ENCODE results near the gene ZNF829. TPM values are rescaled to one million over a fixed set of nuclear protein-coding genes. Genes with fewer than 3 reads are reported as not detected.

The ZNF829 gene
- total and polyA plus RNA-seq, 10 of the 15 experiments (the other 5 are each of a cell fraction or from before 2014, with no cell fraction given), result 0.08 to 0.63 (median 0.22) TPM

DNA sequence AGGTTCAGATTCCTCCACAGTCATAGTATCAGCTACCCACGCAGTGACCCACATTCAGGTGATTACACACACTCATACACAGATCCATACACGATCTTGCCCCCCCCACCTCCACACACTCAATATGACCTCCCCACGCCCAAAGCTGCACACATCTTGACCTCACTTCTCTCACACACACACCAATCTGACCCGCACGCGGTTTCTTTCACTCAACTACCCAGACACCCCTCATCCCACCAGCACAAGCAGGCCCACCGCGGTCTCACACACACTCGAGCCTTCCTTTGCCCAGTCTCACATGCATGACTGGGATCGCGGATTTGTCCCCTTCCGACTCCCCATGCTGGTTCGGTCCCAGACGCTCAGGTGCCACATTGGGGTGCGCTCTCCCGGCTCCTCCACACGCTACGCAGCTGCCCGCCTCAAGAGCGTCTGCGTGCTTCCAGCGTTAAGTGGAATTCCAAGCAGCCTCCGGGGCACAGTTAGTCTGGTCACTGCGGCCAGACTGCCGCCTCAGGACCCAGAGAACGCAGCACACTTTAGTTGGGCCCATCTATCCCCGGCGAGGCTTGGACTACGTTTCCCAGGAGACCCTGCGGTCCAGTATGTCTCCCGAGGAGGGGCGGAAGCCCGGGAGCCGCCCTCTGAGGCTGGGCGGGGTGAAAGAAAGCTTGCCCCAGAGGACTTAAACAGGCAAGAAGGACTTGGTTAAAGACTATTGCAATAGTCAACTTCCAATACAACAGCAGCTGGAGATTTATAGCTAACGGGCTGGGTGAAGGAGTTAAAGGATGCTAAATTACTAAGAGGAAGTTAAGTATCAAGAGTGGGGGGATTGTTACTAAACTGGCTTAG lies 66.2 kb downstream of the ZNF829 start:
- peaks cover 9% of the 10 kb centered on the region; the same call in 2 of the 3 replicates for H3K9me3 ChIP-seq (replicated peaks; ENCODE audit: control insufficient read depth, insufficient read depth, low read length)
- peaks cover 4% of the 10 kb centered on the region; the same call in 1 of the 2 replicates for H3K4me1 ChIP-seq (ENCODE audit: control insufficient read depth, insufficient read depth, low read length)
- no TSS peak for BruUV-seq (replicated peaks)
- peak overlapping the region; percentile 93 for H3K4me2 ChIP-seq (ENCODE audit: control insufficient read depth, insufficient read depth)
- DNase-seq (ENCODE audit: low read depth, low spot score) (peak; percentile 50), FAIRE-seq (no peak), ATAC-seq (peak; percentile 96)
- ChIA-PET CTCF (interaction anchor here (0.7 to 1.4 kb wide), 5 partner anchors 10 to 635 kb away, joined by 3 to 4 read pairs (median 3); partner anchors contain the start of genes ZNF146, ZNF565 and ZNF790), RAD21 (ENCODE audit: unreplicated experiment) (interaction anchor here (0.7 to 2.8 kb wide), 9 partner anchors 12 to 635 kb away, joined by 3 to 38 read pairs (median 3); partner anchors contain the start of genes ZNF146, ZNF383, ZNF420 and ZNF529), SMC1A (ENCODE audit: uncharacterized antibody, unreplicated experiment) (interaction anchor here (1.0 to 3.5 kb wide), 6 partner anchors 9 to 321 kb away, joined by 3 to 37 read pairs (median 5); partner anchors contain the start of genes ZNF260, ZNF529, ZNF790 and ZNF850), POLR2A (interaction anchor here (0.7 to 3.1 kb wide), 11 partner anchors 11 to 635 kb away, joined by 3 to 37 read pairs (median 4); partner anchors contain the start of genes ZNF146, ZNF260, ZNF383 and ZNF420)
- H2AFZ ChIP-seq (ENCODE audit: control insufficient read depth, low read depth, low read length), result peak overlapping the region; percentile 96
- H3K36me3 ChIP-seq (ENCODE audit: control insufficient read depth in 2 of 2, insufficient read depth in 2 of 2, low read length in 1 of 2), result no peaks in the 10 kb centered on the region
- intact Hi-C loops (cut with micrococcal nuclease; ENCODE audit: unreplicated experiment), result loop anchor here (1.0 to 2.0 kb wide), 2 partner anchors 12 to 77 kb away; partner anchors contain the start of genes ZNF790 and ZNF850
- no peaks in the 10 kb centered on the region for H4K20me1 ChIP-seq (ENCODE audit: control insufficient read depth, insufficient read depth)
- H3K27me3 ChIP-seq (replicated peaks in 1 of 2; ENCODE audit: control insufficient read depth in 2 of 2, insufficient read depth in 2 of 2, low read length in 1 of 2), result no peaks in the 10 kb centered on the region
- H3K79me2 ChIP-seq (ENCODE audit: control insufficient read depth, insufficient read depth, low read length), result peaks cover 5% of the 10 kb centered on the region
- peak overlapping the region; percentile 72 for H3K4me3 ChIP-seq
- in situ Hi-C loops (cut with MboI), result no loop called here
- under 1% methylated on average over 24 of the region's 36 CpGs for WGBS (ENCODE audit: insufficient coverage, insufficient replicate concordance, low lambda C conversion rate, missing lambda C conversion rate)
- peak overlapping the region; percentile 74 for H3K9ac ChIP-seq (ENCODE audit: control insufficient read depth, insufficient read depth, low read length)
- peak overlapping the region; percentile 75 for H3K27ac ChIP-seq (ENCODE audit: control insufficient read depth, insufficient read depth)
- no peak for TF ChIP-seq STAT3 (IDR thresholded peaks at IDR 0.05; ENCODE audit: low read depth, low read length)
- TF ChIP-seq LARP7 (IDR thresholded peaks at IDR 0.05), result peak; percentile 61; the same call in 1 of the 2 replicates
- 0 out of 4 replicates have a peak, but pooled peaks of 1 of the 2 experiments have one; percentile 14 for TF ChIP-seq BHLHE40 (IDR thresholded peaks at IDR 0.05; ENCODE audit: borderline replicate concordance in 1 of 2, low read depth in 2 of 2, low read length in 1 of 2)
- TF ChIP-seq, protein P1, sequence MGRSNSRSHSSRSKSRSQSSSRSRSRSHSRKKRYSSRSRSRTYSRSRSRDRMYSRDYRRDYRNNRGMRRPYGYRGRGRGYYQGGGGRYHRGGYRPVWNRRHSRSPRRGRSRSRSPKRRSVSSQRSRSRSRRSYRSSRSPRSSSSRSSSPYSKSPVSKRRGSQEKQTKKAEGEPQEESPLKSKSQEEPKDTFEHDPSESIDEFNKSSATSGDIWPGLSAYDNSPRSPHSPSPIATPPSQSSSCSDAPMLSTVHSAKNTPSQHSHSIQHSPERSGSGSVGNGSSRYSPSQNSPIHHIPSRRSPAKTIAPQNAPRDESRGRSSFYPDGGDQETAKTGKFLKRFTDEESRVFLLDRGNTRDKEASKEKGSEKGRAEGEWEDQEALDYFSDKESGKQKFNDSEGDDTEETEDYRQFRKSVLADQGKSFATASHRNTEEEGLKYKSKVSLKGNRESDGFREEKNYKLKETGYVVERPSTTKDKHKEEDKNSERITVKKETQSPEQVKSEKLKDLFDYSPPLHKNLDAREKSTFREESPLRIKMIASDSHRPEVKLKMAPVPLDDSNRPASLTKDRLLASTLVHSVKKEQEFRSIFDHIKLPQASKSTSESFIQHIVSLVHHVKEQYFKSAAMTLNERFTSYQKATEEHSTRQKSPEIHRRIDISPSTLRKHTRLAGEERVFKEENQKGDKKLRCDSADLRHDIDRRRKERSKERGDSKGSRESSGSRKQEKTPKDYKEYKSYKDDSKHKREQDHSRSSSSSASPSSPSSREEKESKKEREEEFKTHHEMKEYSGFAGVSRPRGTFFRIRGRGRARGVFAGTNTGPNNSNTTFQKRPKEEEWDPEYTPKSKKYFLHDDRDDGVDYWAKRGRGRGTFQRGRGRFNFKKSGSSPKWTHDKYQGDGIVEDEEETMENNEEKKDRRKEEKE (IDR thresholded peaks at IDR 0.05), result no peak
- no peak for TF ChIP-seq BMI1 (IDR thresholded peaks at IDR 0.05; ENCODE audit: borderline replicate concordance)
- peak; percentile 82 for TF ChIP-seq HCFC1 (IDR thresholded peaks at IDR 0.05; ENCODE audit: low read length)
- no peak for TF ChIP-seq RFX5 (IDR thresholded peaks at IDR 0.05; ENCODE audit: low read depth, low read length)
- TF ChIP-seq MYC (IDR thresholded peaks at IDR 0.05; ENCODE audit: insufficient read depth, insufficient read length, insufficient replicate concordance, low read length, severe bottlenecking), result no peak
- no peak for TF ChIP-seq CREM (IDR thresholded peaks at IDR 0.05; ENCODE audit: low read depth)
- TF ChIP-seq BRCA1 (IDR thresholded peaks at IDR 0.05; ENCODE audit: low read depth, low read length), result no peak
- 0 out of 2 replicates have a peak, but pooled peaks have one; percentile 56 for TF ChIP-seq MXI1 (IDR thresholded peaks at IDR 0.05; ENCODE audit: low read depth, low read length)
- TF ChIP-seq, protein P2, sequence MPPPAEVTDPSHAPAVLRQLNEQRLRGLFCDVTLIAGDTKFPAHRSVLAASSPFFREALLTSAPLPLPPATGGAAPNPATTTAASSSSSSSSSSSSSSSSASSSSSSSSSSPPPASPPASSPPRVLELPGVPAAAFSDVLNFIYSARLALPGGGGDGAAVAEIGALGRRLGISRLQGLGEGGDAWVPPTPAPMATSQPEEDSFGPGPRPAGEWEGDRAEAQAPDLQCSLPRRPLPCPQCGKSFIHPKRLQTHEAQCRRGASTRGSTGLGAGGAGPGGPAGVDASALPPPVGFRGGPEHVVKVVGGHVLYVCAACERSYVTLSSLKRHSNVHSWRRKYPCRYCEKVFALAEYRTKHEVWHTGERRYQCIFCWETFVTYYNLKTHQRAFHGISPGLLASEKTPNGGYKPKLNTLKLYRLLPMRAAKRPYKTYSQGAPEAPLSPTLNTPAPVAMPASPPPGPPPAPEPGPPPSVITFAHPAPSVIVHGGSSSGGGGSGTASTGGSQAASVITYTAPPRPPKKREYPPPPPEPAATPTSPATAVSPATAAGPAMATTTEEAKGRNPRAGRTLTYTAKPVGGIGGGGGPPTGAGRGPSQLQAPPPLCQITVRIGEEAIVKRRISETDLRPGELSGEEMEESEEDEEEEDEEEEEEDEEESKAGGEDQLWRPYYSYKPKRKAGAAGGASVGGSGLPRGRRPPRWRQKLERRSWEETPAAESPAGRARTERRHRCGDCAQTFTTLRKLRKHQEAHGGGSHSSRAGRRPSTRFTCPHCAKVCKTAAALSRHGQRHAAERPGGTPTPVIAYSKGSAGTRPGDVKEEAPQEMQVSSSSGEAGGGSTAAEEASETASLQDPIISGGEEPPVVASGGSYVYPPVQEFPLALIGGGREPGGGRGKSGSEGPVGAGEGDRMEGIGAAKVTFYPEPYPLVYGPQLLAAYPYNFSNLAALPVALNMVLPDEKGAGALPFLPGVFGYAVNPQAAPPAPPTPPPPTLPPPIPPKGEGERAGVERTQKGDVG (CRISPR knock-in tag; IDR thresholded peaks at IDR 0.05), result no peak
- no peak for TF ChIP-seq ZSCAN29 (IDR thresholded peaks at IDR 0.05)
- TF ChIP-seq ZNF24 (IDR thresholded peaks at IDR 0.05), result no peak
- TF ChIP-seq SUPT20H (IDR thresholded peaks at IDR 0.05; ENCODE audit: borderline replicate concordance, control insufficient read depth, low read depth, low read length), result no peak

Measured in GM12878 (cell line).